OCI-LY3 (cell line): ENCODE results near the gene WDFY4.

Source experiments
- EZH2phosphoT487 ChIP-seq: fragments of 200-600 bp; shearing (Covaris generic); IDR thresholded peaks from 2 replicates; pipeline ENCODE4 v1.6.1; 2018; ENCODE audit warnings: antibody characterized with exemption, mixed run types, low read depth
- TF ChIP-seq, protein P1 (sequence below): fragments of 200-600, 300-600 bp; sonication (generic); IDR thresholded peaks from 2 replicates; pipeline ENCODE4 v1.5.1; 2014; ENCODE audit warnings: antibody characterized with exemption, low read length, low read depth

GRCh38 chr10:48964038-48964437 lies 279.4 kb downstream of the WDFY4 start:
- TF ChIP-seq EZH2phosphoT487, result no peak
- TF ChIP-seq, protein P1, sequence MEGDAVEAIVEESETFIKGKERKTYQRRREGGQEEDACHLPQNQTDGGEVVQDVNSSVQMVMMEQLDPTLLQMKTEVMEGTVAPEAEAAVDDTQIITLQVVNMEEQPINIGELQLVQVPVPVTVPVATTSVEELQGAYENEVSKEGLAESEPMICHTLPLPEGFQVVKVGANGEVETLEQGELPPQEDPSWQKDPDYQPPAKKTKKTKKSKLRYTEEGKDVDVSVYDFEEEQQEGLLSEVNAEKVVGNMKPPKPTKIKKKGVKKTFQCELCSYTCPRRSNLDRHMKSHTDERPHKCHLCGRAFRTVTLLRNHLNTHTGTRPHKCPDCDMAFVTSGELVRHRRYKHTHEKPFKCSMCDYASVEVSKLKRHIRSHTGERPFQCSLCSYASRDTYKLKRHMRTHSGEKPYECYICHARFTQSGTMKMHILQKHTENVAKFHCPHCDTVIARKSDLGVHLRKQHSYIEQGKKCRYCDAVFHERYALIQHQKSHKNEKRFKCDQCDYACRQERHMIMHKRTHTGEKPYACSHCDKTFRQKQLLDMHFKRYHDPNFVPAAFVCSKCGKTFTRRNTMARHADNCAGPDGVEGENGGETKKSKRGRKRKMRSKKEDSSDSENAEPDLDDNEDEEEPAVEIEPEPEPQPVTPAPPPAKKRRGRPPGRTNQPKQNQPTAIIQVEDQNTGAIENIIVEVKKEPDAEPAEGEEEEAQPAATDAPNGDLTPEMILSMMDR, result no peak
